ENCODE data around the gene SYCP2.

DNA sequence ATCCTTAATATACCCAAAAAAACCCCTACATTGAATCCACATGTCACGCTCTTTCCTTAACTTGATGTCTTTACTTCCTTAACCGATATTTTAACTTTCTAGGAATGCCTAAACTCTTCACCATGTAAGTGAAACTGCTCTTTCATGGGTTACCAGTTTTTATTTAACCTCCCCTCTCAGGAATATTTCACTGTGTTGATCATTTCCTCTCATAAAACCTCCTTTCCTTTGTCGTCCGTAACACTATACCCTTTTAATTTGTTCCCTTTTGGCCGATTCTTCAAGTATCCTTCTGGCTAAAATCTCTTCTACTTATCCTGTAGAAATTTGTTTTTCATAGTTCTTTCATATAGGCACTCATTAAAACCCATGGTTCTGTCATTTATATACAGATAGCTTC, 24.6 kb downstream of the SYCP2 start:
- TF ChIP-seq ZFX (IDR thresholded peaks at IDR 0.05): no peak
- TF ChIP-seq, protein P1, sequence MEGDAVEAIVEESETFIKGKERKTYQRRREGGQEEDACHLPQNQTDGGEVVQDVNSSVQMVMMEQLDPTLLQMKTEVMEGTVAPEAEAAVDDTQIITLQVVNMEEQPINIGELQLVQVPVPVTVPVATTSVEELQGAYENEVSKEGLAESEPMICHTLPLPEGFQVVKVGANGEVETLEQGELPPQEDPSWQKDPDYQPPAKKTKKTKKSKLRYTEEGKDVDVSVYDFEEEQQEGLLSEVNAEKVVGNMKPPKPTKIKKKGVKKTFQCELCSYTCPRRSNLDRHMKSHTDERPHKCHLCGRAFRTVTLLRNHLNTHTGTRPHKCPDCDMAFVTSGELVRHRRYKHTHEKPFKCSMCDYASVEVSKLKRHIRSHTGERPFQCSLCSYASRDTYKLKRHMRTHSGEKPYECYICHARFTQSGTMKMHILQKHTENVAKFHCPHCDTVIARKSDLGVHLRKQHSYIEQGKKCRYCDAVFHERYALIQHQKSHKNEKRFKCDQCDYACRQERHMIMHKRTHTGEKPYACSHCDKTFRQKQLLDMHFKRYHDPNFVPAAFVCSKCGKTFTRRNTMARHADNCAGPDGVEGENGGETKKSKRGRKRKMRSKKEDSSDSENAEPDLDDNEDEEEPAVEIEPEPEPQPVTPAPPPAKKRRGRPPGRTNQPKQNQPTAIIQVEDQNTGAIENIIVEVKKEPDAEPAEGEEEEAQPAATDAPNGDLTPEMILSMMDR (conservative IDR thresholded peaks at IDR 0.05): no peak

Measured in C4-2B (cell line).